ENCODE measurements around the gene LMNTD2. TPM values are rescaled to one million over a fixed set of nuclear protein-coding genes. Genes with fewer than 3 reads are reported as not detected.

The LMNTD2 gene
- total and polyA plus RNA-seq, 2 donors (not counting 3 experiments of a cell fraction or from before 2014, with no cell fraction given), result 2.1 to 2.6 TPM

DNA sequence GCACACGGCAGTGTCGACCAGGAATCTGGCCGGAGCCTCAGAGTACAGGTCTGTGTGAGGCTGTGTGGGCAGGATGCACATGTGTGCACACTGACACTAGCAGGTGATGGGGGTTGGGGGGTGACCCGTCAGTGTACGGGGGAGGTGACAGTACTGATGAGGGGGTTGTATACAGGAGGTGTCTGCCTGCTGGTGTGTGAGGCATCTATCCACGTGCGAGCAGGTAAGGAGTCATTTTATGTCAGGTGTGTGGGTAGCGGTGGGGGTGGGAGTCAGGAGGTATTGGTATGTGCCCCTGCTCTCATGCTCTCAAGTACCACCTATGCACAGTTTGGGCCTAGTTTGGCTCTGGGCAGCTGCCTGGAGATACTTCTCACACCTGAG is 11.3 kb upstream of the LMNTD2 start:
- no peak overlapping the region for H3K9ac ChIP-seq (replicated peaks; ENCODE audit: extremely low read depth, insufficient read depth, low read length)
- no peaks in the 10 kb centered on the region for H3K36me3 ChIP-seq (ENCODE audit: control insufficient read depth in 2 of 2, extremely low read depth in 1 of 2, insufficient read depth in 2 of 2, low read length in 2 of 2)
- DNase-seq (ENCODE audit: low read depth, low spot score) (no peak), FAIRE-seq (no peak)
- no peak overlapping the region for H2AFZ ChIP-seq (ENCODE audit: low read depth, low read length)
- ChIA-PET POLR2A (interaction anchor here (1.1 kb wide), 1 partner anchor 16 kb away, joined by 3 read pairs; no protein-coding TSS in a partner anchor), CTCF (no interaction called here)
- no peak for TF ChIP-seq POLR2A (IDR thresholded peaks at IDR 0.05; ENCODE audit: low read depth, low read length)
- TF ChIP-seq JUN (IDR thresholded peaks at IDR 0.05; ENCODE audit: borderline replicate concordance, insufficient read depth, insufficient read length, low read depth), result no peak
- TF ChIP-seq MYC (IDR thresholded peaks at IDR 0.05; ENCODE audit: low read depth, low read length), result no peak
- TF ChIP-seq, protein P1, sequence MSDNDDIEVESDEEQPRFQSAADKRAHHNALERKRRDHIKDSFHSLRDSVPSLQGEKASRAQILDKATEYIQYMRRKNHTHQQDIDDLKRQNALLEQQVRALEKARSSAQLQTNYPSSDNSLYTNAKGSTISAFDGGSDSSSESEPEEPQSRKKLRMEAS (IDR thresholded peaks at IDR 0.05; ENCODE audit: insufficient read depth, insufficient read length), result no peak
- TF ChIP-seq GATA2 (IDR thresholded peaks at IDR 0.05; ENCODE audit: insufficient read depth, insufficient read length, low read depth, low read length), result no peak
- no peak for TF ChIP-seq FOS (IDR thresholded peaks at IDR 0.05; ENCODE audit: borderline replicate concordance, insufficient read depth, low read length)
- TF ChIP-seq POLR2AphosphoS5 (IDR thresholded peaks at IDR 0.05; ENCODE audit: insufficient read depth, low read depth, low read length), result no peak
- TF ChIP-seq, protein P2, sequence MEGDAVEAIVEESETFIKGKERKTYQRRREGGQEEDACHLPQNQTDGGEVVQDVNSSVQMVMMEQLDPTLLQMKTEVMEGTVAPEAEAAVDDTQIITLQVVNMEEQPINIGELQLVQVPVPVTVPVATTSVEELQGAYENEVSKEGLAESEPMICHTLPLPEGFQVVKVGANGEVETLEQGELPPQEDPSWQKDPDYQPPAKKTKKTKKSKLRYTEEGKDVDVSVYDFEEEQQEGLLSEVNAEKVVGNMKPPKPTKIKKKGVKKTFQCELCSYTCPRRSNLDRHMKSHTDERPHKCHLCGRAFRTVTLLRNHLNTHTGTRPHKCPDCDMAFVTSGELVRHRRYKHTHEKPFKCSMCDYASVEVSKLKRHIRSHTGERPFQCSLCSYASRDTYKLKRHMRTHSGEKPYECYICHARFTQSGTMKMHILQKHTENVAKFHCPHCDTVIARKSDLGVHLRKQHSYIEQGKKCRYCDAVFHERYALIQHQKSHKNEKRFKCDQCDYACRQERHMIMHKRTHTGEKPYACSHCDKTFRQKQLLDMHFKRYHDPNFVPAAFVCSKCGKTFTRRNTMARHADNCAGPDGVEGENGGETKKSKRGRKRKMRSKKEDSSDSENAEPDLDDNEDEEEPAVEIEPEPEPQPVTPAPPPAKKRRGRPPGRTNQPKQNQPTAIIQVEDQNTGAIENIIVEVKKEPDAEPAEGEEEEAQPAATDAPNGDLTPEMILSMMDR (IDR thresholded peaks at IDR 0.05; ENCODE audit: extremely low read depth in 1 of 2, insufficient read depth in 1 of 2, low read depth in 1 of 2, low read length in 2 of 2), result no peak
- no peak for TF ChIP-seq EZH2 (IDR thresholded peaks at IDR 0.05; ENCODE audit: borderline replicate concordance, low read depth, low read length, severe bottlenecking)
- H3K4me1 ChIP-seq (ENCODE audit: control insufficient read depth, extremely low read depth, insufficient read depth, low read length), result peaks cover 11% of the 10 kb centered on the region
- BruUV-seq (replicated peaks), result no TSS peak
- H3K9me1 ChIP-seq (replicated peaks; ENCODE audit: control insufficient read depth, extremely low read depth, insufficient read depth, low read length), result no peaks in the 10 kb centered on the region
- H4K20me1 ChIP-seq (replicated peaks; ENCODE audit: control insufficient read depth, extremely low read depth, insufficient read depth, low read length), result no peaks in the 10 kb centered on the region
- H3K4me3 ChIP-seq (replicated peaks in 1 of 3; ENCODE audit: insufficient read depth in 1 of 3, low read depth in 1 of 3, low read length in 3 of 3), result no peak overlapping the region
- no peak overlapping the region for H3K4me2 ChIP-seq (ENCODE audit: insufficient read depth, low read length)
- peaks cover 8 to 10% of the 10 kb centered on the region in 2 experiments for H3K27me3 ChIP-seq (ENCODE audit: control insufficient read depth in 2 of 2, insufficient read depth in 2 of 2, low read length in 2 of 2)
- intact Hi-C loops (cut with micrococcal nuclease), result no loop called here
- peaks cover 3% of the 10 kb centered on the region for H3K79me2 ChIP-seq (ENCODE audit: control insufficient read depth, insufficient read depth, low read length)
- H3K27ac ChIP-seq (ENCODE audit: insufficient read depth, low read depth, low read length), result no peak overlapping the region
- no peaks in the 10 kb centered on the region for H3K9me3 ChIP-seq (replicated peaks; ENCODE audit: control insufficient read depth, insufficient read depth, low read length)
- dilution Hi-C loops (cut with MboI; ENCODE audit: extremely low pct_ligation_motif_present, low sequenced_read_pairs), result no loop called here
